Natural killer cell (primary cell): ENCODE results near the gene RNF220. TPM values are rescaled to one million over a fixed set of nuclear protein-coding genes. Genes with fewer than 3 reads are reported as not detected.

Experiments used
- ATAC-seq, 3 donors: fragments of 150-1000 bp in 2 of 3; fragments of 200-7000 bp in 1 of 3; cut with Tn5 transposase; 1 replicate in 1 of 3; 2 replicates in 2 of 3; pipeline ENCODE4 v1.10.0; 2021; ENCODE audit warnings: mild to moderate bottlenecking in 2 of 3, moderate library complexity in 2 of 3
- DNase-seq, 2 donors: peaks; one replicate each; pipeline versions ENCODE4 v3.0.0 to v3.0.0-alpha.2; 2013 to 2021; ENCODE audit warnings: mixed read lengths in 1 of 2
- H3K27ac ChIP-seq: one replicate; pipeline ENCODE4 v1.5.1; 2013; ENCODE audit warnings: mild to moderate bottlenecking, low read length
- H3K27me3 ChIP-seq: one replicate; pipeline ENCODE4 v1.6.1; 2013; ENCODE audit warnings: low read length; ENCODE audit not compliant: control insufficient read depth, insufficient read depth
- H3K36me3 ChIP-seq: one replicate; pipeline ENCODE4 v1.6.1; 2013; ENCODE audit warnings: low read length; ENCODE audit not compliant: control insufficient read depth, insufficient read depth
- H3K4me1 ChIP-seq: one replicate; pipeline ENCODE4 v1.6.1; 2013; ENCODE audit warnings: low read length; ENCODE audit not compliant: control insufficient read depth, insufficient read depth
- H3K4me3 ChIP-seq: one replicate; pipeline ENCODE4 v1.5.1; 2013; ENCODE audit warnings: low read length
- H3K9me3 ChIP-seq: one replicate; pipeline ENCODE4 v1.6.1; 2013; ENCODE audit warnings: low read length; ENCODE audit not compliant: control insufficient read depth, insufficient read depth
- H3K27ac Mint-ChIP-seq, 2 donors: one replicate each; pipeline ENCODE4 v1.8.0; 2022; ENCODE audit warnings: mild to moderate bottlenecking in 2 of 2, mixed read lengths in 2 of 2, moderate library complexity in 1 of 2
- H3K27me3 Mint-ChIP-seq, 2 donors: one replicate each; pipeline ENCODE4 v1.8.0; 2022; ENCODE audit warnings: low read depth in 2 of 2, mixed read lengths in 2 of 2
- H3K36me3 Mint-ChIP-seq: one replicate; pipeline ENCODE4 v1.8.0; 2022; ENCODE audit warnings: mixed read lengths
- H3K4me1 Mint-ChIP-seq, 2 donors: one replicate each; pipeline ENCODE4 v1.8.0; 2022; ENCODE audit warnings: mixed read lengths in 2 of 2
- H3K4me3 Mint-ChIP-seq: one replicate; pipeline ENCODE4 v1.8.0; 2022; ENCODE audit warnings: mild to moderate bottlenecking, moderate library complexity, mixed read lengths
- H3K9me3 Mint-ChIP-seq, 2 donors: one replicate each; pipeline ENCODE4 v1.8.0; 2022; ENCODE audit warnings: mixed read lengths in 2 of 2
- CTCF ChIP-seq: fragments of 200-600 bp; IDR thresholded peaks from one replicate; pipeline ENCODE4 v1.8.0; 2022; ENCODE audit warnings: antibody characterized with exemption
- WGBS: methylation state at CpG from one replicate; pipeline ENCODE4 v1.1.7; 2013; ENCODE audit warnings: missing lambda C conversion rate; ENCODE audit not compliant: insufficient coverage; 5-methylcytosine and 5-hydroxymethylcytosine counted together
- intact Hi-C: fragments of 100-400 bp; cut with micrococcal nuclease; formaldehyde crosslinking; loops from one replicate; pipeline ENCODE4 v1.14.2; 2022
- total RNA-seq, 4 donors: library from RNA; stranded (reverse); fragments of 120-200 nt in 1 of 4; gene quantifications; one replicate each; pipeline versions ENCODE4 v1.2.3 to v1.2.4, GENCODE V29; 2013 to 2022

RNF220 gene
- total RNA-seq, 3 donors from 2014 or later (not counting 1 experiment from before 2014, with no cell fraction given) = 88.5 to 107 (median 105) TPM

- intact Hi-C loops = no loop called here
- TF ChIP-seq CTCF = no peak
- Histone ChIP-seq H3K27me3 (no peaks in the 10 kb centered on the region), H3K4me3 (no peak overlapping the region), H3K9me3 (no peaks in the 10 kb centered on the region), H3K4me1 (peaks cover 1% of the 10 kb centered on the region), H3K36me3 (no peaks in the 10 kb centered on the region), H3K27ac (no peak overlapping the region)
- Mint-ChIP-seq H3K27ac (no peak overlapping the region), H3K4me1 (no peaks in the 10 kb centered on the region), H3K9me3 (no peaks in the 10 kb centered on the region), H3K4me3 (no peak overlapping the region), H3K36me3 (no peaks in the 10 kb centered on the region), H3K27me3 (peaks cover 0 to 3% of the 10 kb centered on the region in 2 donors)
- ATAC-seq (no peak), DNase-seq (no peak)
- 89% methylated on average over 25 of the region's 26 CpGs for WGBS
Measured at GRCh38 chr1:44507490-44508396, 102.7 kb downstream of the RNF220 start.

GRCh38 chr1:44508397-44508745 lies 103.3 kb downstream of the RNF220 start:
- Mint-ChIP-seq H3K27ac (no peak overlapping the region), H3K4me1 (no peaks in the 10 kb centered on the region), H3K9me3 (no peaks in the 10 kb centered on the region), H3K36me3 (no peaks in the 10 kb centered on the region), H3K4me3 (no peak overlapping the region), H3K27me3 (peaks cover 0 to 3% of the 10 kb centered on the region in 2 donors)
- H3K4me3 ChIP-seq = no peak overlapping the region
- no peak overlapping the region for H3K27ac ChIP-seq
- TF ChIP-seq CTCF = no peak
- DNase-seq (no peak), ATAC-seq (no peak)
- intact Hi-C loops = no loop called here
- 91% methylated on average over 5 of the region's 5 CpGs for WGBS
- H3K27me3 ChIP-seq = no peaks in the 10 kb centered on the region
- no peaks in the 10 kb centered on the region for H3K36me3 ChIP-seq
- peaks cover 2% of the 10 kb centered on the region for H3K4me1 ChIP-seq
- no peaks in the 10 kb centered on the region for H3K9me3 ChIP-seq

DNA sequence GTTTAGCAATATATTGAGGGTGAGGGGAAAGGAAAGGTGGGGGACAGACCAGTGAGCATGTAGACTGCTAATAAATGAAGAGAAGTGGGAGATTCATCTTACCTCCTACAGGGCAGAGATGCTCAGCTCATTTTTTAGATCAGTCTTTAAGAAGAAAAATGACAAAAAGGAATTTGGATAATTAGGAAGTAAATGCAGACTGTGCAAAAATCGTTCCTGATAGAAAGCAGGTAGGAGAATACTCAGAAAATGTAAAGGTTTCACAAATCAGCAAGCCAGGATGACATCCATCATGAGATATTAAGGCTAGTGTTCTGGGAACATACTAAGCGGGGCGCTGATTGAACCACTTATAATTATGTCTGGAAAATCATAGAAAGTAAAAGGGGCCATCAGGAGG lies 106.3 kb downstream of the RNF220 start:
- Mint-ChIP-seq H3K4me3 (no peak overlapping the region), H3K9me3 (no peaks in the 10 kb centered on the region), H3K36me3 (no peaks in the 10 kb centered on the region), H3K27me3 (peaks cover 0 to 3% of the 10 kb centered on the region in 2 donors), H3K27ac (no peak overlapping the region), H3K4me1 (no peaks in the 10 kb centered on the region)
- H3K36me3 ChIP-seq = no peaks in the 10 kb centered on the region
- intact Hi-C loops = no loop called here
- no peak overlapping the region for H3K4me3 ChIP-seq
- ATAC-seq = no peak
- WGBS = 79% methylated on average over 3 of the region's 3 CpGs
- no peaks in the 10 kb centered on the region for H3K9me3 ChIP-seq
- H3K27me3 ChIP-seq = no peaks in the 10 kb centered on the region
- peaks cover 2% of the 10 kb centered on the region for H3K4me1 ChIP-seq
- H3K27ac ChIP-seq = no peak overlapping the region
- no peak for DNase-seq
- TF ChIP-seq CTCF = no peak
